Activated T-cell treated with anti-CD3 and anti-CD28 coated beads, Interleukin-2, amount 50 U/mL, for 72 hours (primary cell): ENCODE measurements around the gene ARVCF. TPM values are rescaled to one million over a fixed set of nuclear protein-coding genes. Genes with fewer than 3 reads are reported as not detected.

Source experiments
- ATAC-seq, 2 donors: fragments of 150-1000 bp; cut with Tn5 transposase; replicated peaks in 1 of 2; 2 replicates each; pipeline ENCODE4 v1.10.0; 2021; ENCODE audit warnings: moderate library complexity in 2 of 2, mild to moderate bottlenecking in 1 of 2
- DNase-seq, 2 donors: peaks; one replicate each; pipeline ENCODE4 v3.0.0; 2021 to 2022; ENCODE audit warnings: mixed read lengths in 1 of 2
- H3K27ac Mint-ChIP-seq: one replicate; pipeline ENCODE4 v1.8.0; 2022; ENCODE audit warnings: mild to moderate bottlenecking, moderate library complexity, mixed read lengths
- H3K27me3 Mint-ChIP-seq: one replicate; pipeline ENCODE4 v1.8.0; 2022; ENCODE audit warnings: low read depth, mixed read lengths
- H3K36me3 Mint-ChIP-seq, 2 donors: one replicate each; pipeline ENCODE4 v1.8.0; 2022; ENCODE audit warnings: mixed read lengths in 2 of 2, mild to moderate bottlenecking in 1 of 2; ENCODE audit not compliant: insufficient read depth in 2 of 2
- H3K4me1 Mint-ChIP-seq: one replicate; pipeline ENCODE4 v1.8.0; 2022; ENCODE audit warnings: low read depth, mixed read lengths
- H3K4me3 Mint-ChIP-seq, 2 donors: one replicate each; pipeline ENCODE4 v1.8.0; 2022; ENCODE audit warnings: mild to moderate bottlenecking in 2 of 2, mixed read lengths in 2 of 2, moderate library complexity in 2 of 2
- H3K9me3 Mint-ChIP-seq, 2 donors: one replicate each; pipeline ENCODE4 v1.8.0; 2022; ENCODE audit warnings: mixed read lengths in 2 of 2
- total RNA-seq, 2 donors: library from RNA; stranded (reverse); gene quantifications; one replicate each; pipeline ENCODE4 v1.2.3, GENCODE V29; 2022

Gene ARVCF
- total RNA-seq, 2 donors from 2014 or later = 1.7 to 5.5 TPM

GRCh38 chr22:20057596-20058268 is 41.1 kb upstream of the ARVCF start:
- ATAC-seq (no peak), DNase-seq (no peak)

GRCh38 chr22:20056696-20057386 is 40.2 kb upstream of the ARVCF start:
- no peak for DNase-seq
- Mint-ChIP-seq H3K4me3 (no peak overlapping the region), H3K36me3 (no peaks in the 10 kb centered on the region), H3K4me1 (no peaks in the 10 kb centered on the region), H3K27me3 (no peaks in the 10 kb centered on the region), H3K27ac (no peak overlapping the region), H3K9me3 (no peaks in the 10 kb centered on the region)
- no peak for ATAC-seq

More at GRCh38 chr22:20057596-20058268, 41.1 kb upstream of the ARVCF start:
- no peaks in the 10 kb centered on the region for H3K4me1 Mint-ChIP-seq
- no peak overlapping the region for H3K4me3 Mint-ChIP-seq
- no peak overlapping the region for H3K27ac Mint-ChIP-seq
- no peaks in the 10 kb centered on the region for H3K36me3 Mint-ChIP-seq
- no peaks in the 10 kb centered on the region for H3K9me3 Mint-ChIP-seq
- H3K27me3 Mint-ChIP-seq = no peaks in the 10 kb centered on the region

GRCh38 chr22:20056161-20056560 is 39.5 kb upstream of the ARVCF start:
- Mint-ChIP-seq H3K9me3 (no peaks in the 10 kb centered on the region), H3K4me3 (no peak overlapping the region), H3K4me1 (no peaks in the 10 kb centered on the region), H3K36me3 (no peaks in the 10 kb centered on the region), H3K27me3 (no peaks in the 10 kb centered on the region), H3K27ac (no peak overlapping the region)
- DNase-seq (no peak), ATAC-seq (no peak)

DNA sequence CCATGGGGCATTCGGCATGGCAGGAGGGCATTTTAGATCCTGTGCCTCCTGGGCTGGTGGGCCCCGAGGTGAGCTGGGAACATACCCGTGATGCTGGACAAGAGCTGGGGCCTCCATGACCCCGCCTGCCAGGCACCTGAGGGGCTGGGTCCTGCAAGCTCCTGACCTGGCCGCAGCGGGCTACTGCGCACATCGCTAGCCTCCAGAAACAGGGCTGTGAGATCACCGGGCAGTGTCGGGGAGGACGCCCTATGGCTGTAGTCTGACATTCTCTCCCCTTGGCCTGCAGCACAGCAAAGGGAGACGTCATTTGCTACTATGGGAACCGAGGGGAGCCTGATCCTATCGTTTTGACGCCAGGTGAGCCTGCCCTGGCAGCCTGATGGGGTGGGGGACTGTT is 39.0 kb upstream of the ARVCF start:
- H3K9me3 Mint-ChIP-seq = no peaks in the 10 kb centered on the region
- no peak overlapping the region for H3K4me3 Mint-ChIP-seq
- ATAC-seq (no peak), DNase-seq (no peak)
- H3K27ac Mint-ChIP-seq = no peak overlapping the region
- no peaks in the 10 kb centered on the region for H3K36me3 Mint-ChIP-seq
- no peaks in the 10 kb centered on the region for H3K4me1 Mint-ChIP-seq
- H3K27me3 Mint-ChIP-seq = no peaks in the 10 kb centered on the region

GRCh38 chr22:20055144-20055543 is 38.5 kb upstream of the ARVCF start:
- H3K4me3 Mint-ChIP-seq = no peak overlapping the region
- ATAC-seq (no peak), DNase-seq (no peak)
- H3K4me1 Mint-ChIP-seq = no peaks in the 10 kb centered on the region
- no peaks in the 10 kb centered on the region for H3K27me3 Mint-ChIP-seq
- H3K27ac Mint-ChIP-seq = no peak overlapping the region
- H3K9me3 Mint-ChIP-seq = no peaks in the 10 kb centered on the region
- H3K36me3 Mint-ChIP-seq = no peaks in the 10 kb centered on the region

DNA sequence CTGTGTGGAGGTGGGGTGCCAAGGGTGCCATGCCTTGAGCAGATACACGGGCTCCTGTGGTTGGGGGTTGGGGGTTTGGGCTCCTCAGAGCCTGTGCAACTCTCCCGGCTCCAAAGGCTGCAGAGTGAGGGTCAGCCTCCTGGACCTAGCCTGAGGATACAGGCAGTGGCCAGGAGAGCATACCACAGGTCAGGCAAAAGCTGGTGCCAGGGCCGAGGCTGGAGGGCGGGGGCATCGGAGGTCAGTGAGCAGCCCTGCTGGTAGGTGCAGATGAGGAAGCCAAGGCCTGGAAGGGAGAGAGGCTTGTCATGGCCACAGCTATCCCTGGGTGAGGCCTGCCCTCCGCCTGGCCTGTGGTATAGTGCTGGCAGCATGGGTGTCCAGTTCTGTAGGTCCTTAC is 37.9 kb upstream of the ARVCF start:
- H3K27me3 Mint-ChIP-seq = no peaks in the 10 kb centered on the region
- no peak overlapping the region for H3K4me3 Mint-ChIP-seq
- no peak overlapping the region for H3K27ac Mint-ChIP-seq
- H3K4me1 Mint-ChIP-seq = no peaks in the 10 kb centered on the region
- DNase-seq = no peak
- no peaks in the 10 kb centered on the region for H3K9me3 Mint-ChIP-seq
- peaks cover 0 to 2% of the 10 kb centered on the region in 2 donors for H3K36me3 Mint-ChIP-seq
- ATAC-seq = no peak

GRCh38 chr22:20054034-20054427 is 37.4 kb upstream of the ARVCF start:
- no peak for DNase-seq
- peaks cover 3 to 4% of the 10 kb centered on the region in 2 donors for H3K36me3 Mint-ChIP-seq
- no peak for ATAC-seq
- no peaks in the 10 kb centered on the region for H3K9me3 Mint-ChIP-seq
- no peak overlapping the region for H3K27ac Mint-ChIP-seq
- H3K4me1 Mint-ChIP-seq = no peaks in the 10 kb centered on the region
- no peak overlapping the region for H3K4me3 Mint-ChIP-seq
- no peaks in the 10 kb centered on the region for H3K27me3 Mint-ChIP-seq

DNA sequence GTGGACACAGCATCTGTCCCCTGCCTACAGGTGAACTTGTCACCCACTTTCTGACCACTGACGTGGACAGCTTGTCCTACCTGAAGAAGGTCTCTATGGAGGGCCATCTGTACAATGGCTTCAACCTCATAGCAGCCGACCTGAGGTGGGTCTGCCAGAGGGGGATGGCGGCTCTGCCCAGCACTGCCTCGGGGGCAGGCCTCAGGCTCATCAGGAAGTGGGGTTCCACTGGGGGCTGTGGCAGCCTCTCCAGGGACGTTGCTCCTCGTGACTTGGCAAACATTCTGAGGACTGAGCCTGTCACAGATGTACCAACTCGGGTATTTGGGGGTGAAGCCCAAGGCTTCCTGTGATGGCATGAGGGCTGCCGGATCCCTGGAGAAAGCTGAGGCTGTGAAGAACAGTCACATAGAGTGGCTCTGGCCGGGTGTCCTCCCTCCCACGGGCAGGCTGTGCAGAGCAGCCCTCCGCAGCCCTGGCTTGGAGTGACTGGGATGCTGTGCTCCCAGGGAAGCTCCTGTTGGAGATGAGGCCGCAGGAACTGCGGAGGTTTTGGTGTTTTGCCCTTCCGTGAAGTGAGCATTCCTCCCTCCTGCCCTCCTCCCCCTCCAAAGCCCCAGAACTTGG is 36.9 kb upstream of the ARVCF start:
- H3K4me3 Mint-ChIP-seq = no peak overlapping the region
- H3K36me3 Mint-ChIP-seq = peaks cover 4 to 7% of the 10 kb centered on the region in 2 donors
- H3K27ac Mint-ChIP-seq = no peak overlapping the region
- no peaks in the 10 kb centered on the region for H3K4me1 Mint-ChIP-seq
- ATAC-seq = no peak
- no peaks in the 10 kb centered on the region for H3K9me3 Mint-ChIP-seq
- H3K27me3 Mint-ChIP-seq = no peaks in the 10 kb centered on the region
- no peak for DNase-seq

DNA sequence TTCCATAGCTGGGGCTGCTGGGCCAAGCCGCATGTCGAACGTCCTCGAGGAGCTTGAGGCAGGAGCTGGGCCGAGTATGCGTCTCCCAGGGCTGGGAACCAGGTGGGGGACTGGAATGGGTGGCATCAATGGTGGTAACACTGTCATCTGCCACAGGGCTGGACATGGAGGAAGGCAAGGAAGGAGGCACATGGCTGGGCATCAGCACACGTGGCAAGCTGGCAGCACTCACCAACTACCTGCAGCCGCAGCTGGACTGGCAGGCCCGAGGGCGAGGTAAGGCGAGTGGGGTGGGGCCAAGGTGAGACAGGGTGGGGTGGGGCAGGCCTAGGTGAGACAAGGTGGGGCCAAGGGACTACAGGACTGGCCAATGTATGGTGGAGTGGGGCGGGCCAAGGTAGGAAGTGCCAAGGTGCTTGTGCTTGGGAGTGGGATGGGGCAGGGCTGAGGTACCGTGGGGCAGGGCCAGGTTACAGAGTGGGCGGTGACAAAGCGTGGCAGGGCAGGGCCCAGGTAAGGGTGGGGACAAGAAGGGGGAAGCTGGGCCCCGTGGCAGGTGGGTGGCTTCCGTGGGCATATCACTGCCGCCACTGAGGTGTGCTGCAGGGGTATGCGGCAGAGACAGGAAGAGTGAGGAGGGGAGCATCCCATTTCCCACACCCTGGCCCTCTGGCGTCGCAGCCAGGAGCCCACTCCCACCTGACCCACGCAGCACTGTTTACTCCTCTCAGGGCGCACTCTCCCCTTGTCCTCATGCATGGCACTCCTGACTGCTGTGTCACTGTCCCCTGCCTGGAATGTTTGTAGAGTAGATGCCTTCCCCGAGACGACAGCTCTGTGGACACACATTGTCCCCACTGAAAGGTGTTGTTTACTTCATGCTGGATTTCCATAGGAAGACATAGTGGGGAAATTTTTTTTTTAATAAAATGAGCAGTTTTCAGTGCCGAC is 36.0 kb upstream of the ARVCF start:
- DNase-seq = no peak
- Mint-ChIP-seq H3K36me3 (peaks cover 12 to 16% of the 10 kb centered on the region in 2 donors), H3K27me3 (no peaks in the 10 kb centered on the region), H3K9me3 (peaks cover 0 to 3% of the 10 kb centered on the region in 2 donors), H3K4me1 (no peaks in the 10 kb centered on the region), H3K27ac (no peak overlapping the region), H3K4me3 (no peak overlapping the region)
- no peak for ATAC-seq

DNA sequence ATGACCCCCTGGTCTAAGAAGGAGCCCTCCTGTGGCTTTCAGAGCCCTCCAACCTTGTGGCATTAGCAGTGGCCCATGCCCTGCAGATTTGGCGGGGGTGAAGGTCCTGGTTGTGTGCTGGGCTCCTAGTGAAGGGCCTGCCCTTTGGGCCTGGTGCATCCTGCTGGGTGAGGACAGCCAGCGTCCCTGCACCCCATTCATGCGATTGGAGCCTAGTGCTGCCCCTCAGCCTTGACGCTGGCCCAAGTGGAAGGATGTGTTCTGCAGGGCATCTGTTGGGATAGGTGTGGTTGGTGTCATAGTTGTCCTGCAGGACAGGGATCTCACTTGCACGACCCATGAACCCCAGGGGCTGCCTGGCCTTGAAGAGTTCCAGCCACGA is 35.3 kb upstream of the ARVCF start:
- ATAC-seq (no peak), DNase-seq (no peak)
- Mint-ChIP-seq H3K9me3 (peaks cover 0 to 3% of the 10 kb centered on the region in 2 donors), H3K4me3 (no peak overlapping the region), H3K36me3 (peaks cover 15 to 21% of the 10 kb centered on the region in 2 donors), H3K4me1 (no peaks in the 10 kb centered on the region), H3K27ac (no peak overlapping the region), H3K27me3 (no peaks in the 10 kb centered on the region)

- DNase-seq (no peak), ATAC-seq (no peak)
- Mint-ChIP-seq H3K27me3 (no peaks in the 10 kb centered on the region), H3K4me1 (no peaks in the 10 kb centered on the region), H3K4me3 (no peak overlapping the region), H3K36me3 (peaks cover 18 to 28% of the 10 kb centered on the region in 2 donors), H3K9me3 (peaks cover 0 to 3% of the 10 kb centered on the region in 2 donors), H3K27ac (no peak overlapping the region)
These were observed 30.1 kb upstream of the ARVCF start for GRCh38 chr22:20046730-20047129.

- H3K4me1 Mint-ChIP-seq = no peaks in the 10 kb centered on the region
- H3K27me3 Mint-ChIP-seq = no peaks in the 10 kb centered on the region
- no peak overlapping the region for H3K27ac Mint-ChIP-seq
- no peak for DNase-seq
- H3K36me3 Mint-ChIP-seq = peaks cover 18 to 27% of the 10 kb centered on the region in 2 donors
- H3K4me3 Mint-ChIP-seq = no peak overlapping the region
- H3K9me3 Mint-ChIP-seq = peaks cover 0 to 3% of the 10 kb centered on the region in 2 donors
- ATAC-seq = no peak
These were observed 28.0 kb upstream of the ARVCF start for GRCh38 chr22:20044495-20045151.
